Skeletal muscle tissue (tissue), 1 donor: ENCODE data around the gene ASPDH. TPM values are rescaled to one million over a fixed set of nuclear protein-coding genes. Genes with fewer than 3 reads are reported as not detected.

ENCODE experiments used
- total RNA-seq: library from RNA; depleted of rRNA; stranded (reverse); fragments of >200 nt; gene quantifications from one replicate; pipeline ENCODE4 v1.2.3, GENCODE V29; 2014

Gene ASPDH
- total RNA-seq, 1 donor from 2014 or later: not detected

Other genes with a start within 250 kb of the ASPDH start
- under 0.01 TPM for gene KCNC3, start 184.5 kb downstream of the ASPDH start, total RNA-seq
- gene NAPSA, start 148.3 kb downstream of the ASPDH start, total RNA-seq: not detected
- 32.9 TPM for gene NR1H2, start 137.5 kb downstream of the ASPDH start, total RNA-seq
- gene POLD1, start 129.6 kb downstream of the ASPDH start, total RNA-seq: 19.8 TPM
- under 0.01 TPM for gene SPIB, start 95.0 kb downstream of the ASPDH start, total RNA-seq
- 119 TPM for gene MYBPC2, start 81.0 kb downstream of the ASPDH start, total RNA-seq
- gene EMC10, start 37.4 kb downstream of the ASPDH start, total RNA-seq: 29.2 TPM
- gene GARIN5A, start 37.1 kb downstream of the ASPDH start, total RNA-seq: 0.52 TPM
- 13.0 TPM for gene JOSD2, start 2.7 kb downstream of the ASPDH start, total RNA-seq
- gene LRRC4B, start 54.5 kb upstream of the ASPDH start, total RNA-seq: 5.2 TPM
- not detected for gene SYT3, start 126.0 kb upstream of the ASPDH start, total RNA-seq
- gene C19orf81, start 135.5 kb upstream of the ASPDH start, total RNA-seq: not detected
- gene SHANK1, start 205.9 kb upstream of the ASPDH start, total RNA-seq: 6.8 TPM
- gene CLEC11A, start 209.5 kb upstream of the ASPDH start, total RNA-seq: 11.5 TPM